B cell (primary cell): ENCODE data around the gene PCDHGA2.

Source experiments
- CTCF ChIP-seq: fragments of 200-600 bp; IDR thresholded peaks from one replicate; pipeline ENCODE4 v1.8.0; 2022; ENCODE audit warnings: antibody characterized with exemption, mild to moderate bottlenecking
- EZH2 ChIP-seq: IDR thresholded peaks from 2 replicates; pipeline ENCODE4 v1.6.1; 2012; ENCODE audit warnings: borderline replicate concordance, low read depth, mild to moderate bottlenecking, moderate library complexity, low read length; ENCODE audit not compliant: insufficient read depth, poor library complexity, severe bottlenecking

- no peak for TF ChIP-seq CTCF
- no peak for TF ChIP-seq EZH2
These were observed 25.5 kb downstream of the PCDHGA2 start, which contains the start of gene PCDHGA5 for GRCh38 chr5:141363952-141364660.
